Activated T-cell treated with anti-CD3 and anti-CD28 coated beads, Interleukin-2, amount 50 U/mL, for 4 hours (primary cell): ENCODE results near the gene DLG1. TPM values are rescaled to one million over a fixed set of nuclear protein-coding genes. Genes with fewer than 3 reads are reported as not detected.

ENCODE experiments used
- ATAC-seq, 2 donors: fragments of 200-7000 bp; cut with Tn5 transposase; one replicate each; pipeline ENCODE4 v1.10.0; 2021
- DNase-seq: peaks from one replicate; pipeline ENCODE4 v3.0.0-alpha.2; 2020
- H3K27me3 Mint-ChIP-seq: one replicate; pipeline ENCODE4 v1.8.0; 2021; ENCODE audit warnings: low read depth, mixed read lengths
- H3K36me3 Mint-ChIP-seq: one replicate; pipeline ENCODE4 v1.8.0; 2022; ENCODE audit warnings: mixed read lengths; ENCODE audit not compliant: insufficient read depth
- H3K4me1 Mint-ChIP-seq: one replicate; pipeline ENCODE4 v1.8.0; 2021; ENCODE audit warnings: low read depth, mixed read lengths
- H3K4me3 Mint-ChIP-seq: one replicate; pipeline ENCODE4 v1.8.0; 2021; ENCODE audit warnings: mild to moderate bottlenecking, moderate library complexity, mixed read lengths
- H3K9me3 Mint-ChIP-seq: one replicate; pipeline ENCODE4 v1.8.0; 2021; ENCODE audit warnings: mixed read lengths
- total RNA-seq, 3 donors: library from RNA; stranded (reverse); gene quantifications; one replicate each; pipeline ENCODE4 v1.2.1, GENCODE V29; 2021

The DLG1 gene
- 10 to 100 TPM; 42.3 to 44.3 (median 44.3) TPM for total RNA-seq

GRCh38 chr3:197298341-197298944 lies at the start of gene DLG1:
Gene DLG1, minus strand, starts transcription at chr3:197298612. Its CDS starts 1,408 bp downstream, at chr3:197297204.
- H3K9me3 Mint-ChIP-seq, result no peaks in the 10 kb centered on the region
- DNase-seq, result peak; percentile 81
- peaks cover 22% of the 10 kb centered on the region for H3K4me1 Mint-ChIP-seq
- H3K4me3 Mint-ChIP-seq, result peak within 1 kb of the TSS; percentile 97
- H3K27me3 Mint-ChIP-seq, result peaks cover 16% of the 10 kb centered on the region
- peaks cover 3% of the 10 kb centered on the region for H3K36me3 Mint-ChIP-seq
- ATAC-seq, result peak; percentile 79 to 81

DNA sequence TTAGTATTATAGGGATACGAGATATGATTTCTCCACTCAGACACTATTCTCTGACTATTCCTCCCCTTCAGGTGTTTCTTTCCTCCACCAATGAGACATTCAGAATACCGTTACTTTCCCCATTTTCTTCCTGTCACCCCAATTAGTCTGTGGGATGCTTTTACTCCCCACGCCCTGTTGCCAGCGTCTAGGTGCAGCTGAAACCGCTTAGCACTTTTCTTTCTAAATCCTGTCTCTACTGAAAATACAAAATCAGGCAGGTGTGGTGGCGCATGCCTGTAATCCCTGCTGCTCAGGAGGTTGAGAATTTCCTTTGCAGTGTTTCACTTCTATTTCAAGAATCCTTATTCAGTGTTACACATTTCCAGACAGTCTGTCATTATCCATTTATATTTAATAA lies 49.6 kb upstream of the DLG1 start:
- no peak for ATAC-seq
- Mint-ChIP-seq H3K4me1 (no peaks in the 10 kb centered on the region), H3K9me3 (no peaks in the 10 kb centered on the region), H3K36me3 (no peaks in the 10 kb centered on the region), H3K27me3 (peaks cover 7% of the 10 kb centered on the region), H3K4me3 (no peak overlapping the region)
- no peak for DNase-seq

DNA sequence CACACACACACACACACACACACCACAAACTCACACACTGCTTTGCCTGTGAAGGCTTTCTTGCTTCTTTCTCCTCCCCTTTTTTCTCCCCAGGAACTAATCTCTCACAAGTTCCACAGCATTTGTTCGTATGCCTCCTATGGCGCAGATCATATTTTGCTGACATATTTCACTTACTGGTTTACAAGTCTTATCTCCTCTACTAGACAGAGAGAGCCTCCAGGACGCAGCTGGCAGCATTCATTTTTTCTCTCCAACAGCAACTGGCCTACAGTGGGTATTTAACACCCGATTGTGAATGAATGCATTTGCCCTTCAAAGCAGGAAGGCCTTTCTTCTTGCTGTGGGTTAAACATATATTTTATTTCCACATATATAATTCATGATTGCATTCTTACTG lies 47.0 kb upstream of the DLG1 start:
- no peak overlapping the region for H3K4me3 Mint-ChIP-seq
- no peaks in the 10 kb centered on the region for H3K4me1 Mint-ChIP-seq
- ATAC-seq (no peak), DNase-seq (no peak)
- H3K27me3 Mint-ChIP-seq, result peaks cover 3% of the 10 kb centered on the region
- no peaks in the 10 kb centered on the region for H3K36me3 Mint-ChIP-seq
- no peaks in the 10 kb centered on the region for H3K9me3 Mint-ChIP-seq

- H3K4me1 Mint-ChIP-seq, result no peaks in the 10 kb centered on the region
- DNase-seq, result no peak
- no peaks in the 10 kb centered on the region for H3K36me3 Mint-ChIP-seq
- no peaks in the 10 kb centered on the region for H3K9me3 Mint-ChIP-seq
- no peak for ATAC-seq
- H3K4me3 Mint-ChIP-seq, result no peak overlapping the region
- peaks cover 2% of the 10 kb centered on the region for H3K27me3 Mint-ChIP-seq
Measured at GRCh38 chr3:197344582-197345318, 46.3 kb upstream of the DLG1 start.

GRCh38 chr3:197343656-197344408 lies 45.4 kb upstream of the DLG1 start:
- H3K4me1 Mint-ChIP-seq, result no peaks in the 10 kb centered on the region
- no peak for ATAC-seq
- no peaks in the 10 kb centered on the region for H3K36me3 Mint-ChIP-seq
- no peaks in the 10 kb centered on the region for H3K9me3 Mint-ChIP-seq
- no peaks in the 10 kb centered on the region for H3K27me3 Mint-ChIP-seq
- H3K4me3 Mint-ChIP-seq, result no peak overlapping the region
- DNase-seq, result no peak

- Mint-ChIP-seq H3K27me3 (no peaks in the 10 kb centered on the region), H3K9me3 (no peaks in the 10 kb centered on the region), H3K36me3 (no peaks in the 10 kb centered on the region), H3K4me3 (no peak overlapping the region), H3K4me1 (no peaks in the 10 kb centered on the region)
- DNase-seq (no peak), ATAC-seq (no peak)
Measured at GRCh38 chr3:197343111-197343510, 44.7 kb upstream of the DLG1 start.

DNA sequence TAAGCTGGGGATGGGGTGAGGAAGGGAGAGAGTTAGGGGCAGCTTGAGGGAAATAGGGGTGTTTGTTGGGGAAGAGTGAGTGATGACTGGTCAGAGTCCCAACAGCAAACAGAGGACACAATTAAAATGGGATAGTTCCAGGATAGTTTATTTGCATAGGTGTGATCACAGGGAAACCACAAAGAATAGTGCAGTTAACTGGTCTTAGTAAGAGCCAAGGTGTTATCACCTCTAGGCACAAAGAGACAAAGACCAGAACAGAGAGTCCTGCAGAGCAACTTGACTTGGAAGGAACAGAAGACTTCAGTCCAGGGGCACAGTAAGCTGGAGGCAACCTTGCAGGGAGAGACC lies 42.1 kb upstream of the DLG1 start:
- H3K4me1 Mint-ChIP-seq, result no peaks in the 10 kb centered on the region
- H3K27me3 Mint-ChIP-seq, result no peaks in the 10 kb centered on the region
- ATAC-seq (no peak), DNase-seq (no peak)
- no peak overlapping the region for H3K4me3 Mint-ChIP-seq
- H3K9me3 Mint-ChIP-seq, result no peaks in the 10 kb centered on the region
- H3K36me3 Mint-ChIP-seq, result no peaks in the 10 kb centered on the region

DNA sequence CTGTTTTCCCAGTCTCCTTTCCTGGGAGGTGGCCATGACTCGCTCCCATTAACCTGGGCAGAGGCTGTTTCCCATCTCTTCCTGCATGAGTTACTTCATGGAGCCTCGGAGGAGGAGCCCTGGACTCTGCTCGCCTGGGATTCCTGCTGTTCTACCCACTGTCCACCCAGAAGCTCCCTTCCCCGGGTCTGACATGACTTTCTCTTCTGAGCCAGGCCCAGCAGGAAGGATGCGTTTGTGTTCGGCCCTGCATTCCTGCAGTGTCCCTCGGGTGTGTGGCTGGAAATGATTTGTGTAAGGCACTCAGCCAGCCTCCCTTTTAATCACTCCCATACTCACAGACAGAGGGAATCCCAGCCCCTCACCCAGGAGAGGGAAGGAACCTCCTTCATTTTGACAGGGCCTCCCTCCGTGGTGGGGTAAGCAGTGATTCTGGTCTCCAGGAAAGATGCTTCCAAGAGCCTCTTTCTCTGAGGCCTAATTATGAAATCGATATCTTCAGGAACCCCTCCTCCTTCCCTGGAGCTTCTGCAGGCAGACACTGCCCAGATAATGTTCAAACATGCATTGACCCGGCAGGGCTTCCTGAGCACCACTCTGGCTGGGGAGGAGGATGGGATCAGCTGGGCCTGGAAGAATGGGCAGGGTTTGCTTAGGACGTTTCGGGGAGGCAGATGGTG lies 41.6 kb upstream of the DLG1 start:
- no peaks in the 10 kb centered on the region for H3K4me1 Mint-ChIP-seq
- H3K4me3 Mint-ChIP-seq, result no peak overlapping the region
- H3K36me3 Mint-ChIP-seq, result no peaks in the 10 kb centered on the region
- DNase-seq, result no peak
- no peaks in the 10 kb centered on the region for H3K27me3 Mint-ChIP-seq
- H3K9me3 Mint-ChIP-seq, result no peaks in the 10 kb centered on the region
- no peak for ATAC-seq

DNA sequence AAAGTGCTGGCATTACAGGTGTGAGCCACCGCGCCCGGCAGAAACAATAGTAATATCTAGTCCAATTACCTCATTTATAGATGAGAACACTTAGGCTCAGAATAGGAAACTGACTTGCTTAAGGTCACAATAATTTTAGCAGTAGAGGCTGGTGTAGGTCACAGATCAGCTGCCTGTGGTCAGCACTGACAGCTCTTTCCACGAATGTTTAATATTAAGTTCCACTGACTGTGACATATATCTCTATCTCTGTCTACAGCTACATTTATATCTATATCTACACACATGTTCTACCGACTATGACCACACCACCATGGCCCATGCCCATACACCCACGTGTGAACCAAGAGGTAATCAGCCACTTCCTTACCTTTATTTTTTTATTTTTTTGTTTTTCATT lies 40.2 kb upstream of the DLG1 start:
- H3K4me1 Mint-ChIP-seq, result no peaks in the 10 kb centered on the region
- H3K36me3 Mint-ChIP-seq, result no peaks in the 10 kb centered on the region
- no peaks in the 10 kb centered on the region for H3K9me3 Mint-ChIP-seq
- no peak for ATAC-seq
- H3K4me3 Mint-ChIP-seq, result no peak overlapping the region
- DNase-seq, result no peak
- H3K27me3 Mint-ChIP-seq, result no peaks in the 10 kb centered on the region

DNA sequence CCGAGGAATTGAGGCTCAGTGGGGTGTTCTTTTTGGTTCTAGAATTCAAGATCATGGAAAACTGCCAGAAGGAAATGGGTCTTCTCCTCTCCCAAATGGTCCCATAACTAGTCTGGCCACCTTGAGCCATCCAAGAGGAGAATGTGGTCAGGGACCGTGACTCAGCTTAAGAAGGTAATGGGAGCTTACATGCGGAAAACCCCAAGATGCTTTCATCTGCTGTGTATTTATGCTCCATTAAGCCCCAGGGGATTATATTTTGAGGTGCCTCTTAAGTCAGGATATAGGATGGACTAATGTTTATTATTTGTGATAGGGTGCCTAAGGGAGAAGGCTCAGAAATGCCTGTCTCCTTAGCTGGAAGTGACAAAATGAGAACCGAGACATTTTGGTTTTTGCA lies 39.2 kb upstream of the DLG1 start:
- no peak overlapping the region for H3K4me3 Mint-ChIP-seq
- H3K36me3 Mint-ChIP-seq, result no peaks in the 10 kb centered on the region
- H3K9me3 Mint-ChIP-seq, result no peaks in the 10 kb centered on the region
- ATAC-seq (no peak), DNase-seq (no peak)
- no peaks in the 10 kb centered on the region for H3K4me1 Mint-ChIP-seq
- H3K27me3 Mint-ChIP-seq, result no peaks in the 10 kb centered on the region

- Mint-ChIP-seq H3K36me3 (no peaks in the 10 kb centered on the region), H3K9me3 (no peaks in the 10 kb centered on the region), H3K27me3 (no peaks in the 10 kb centered on the region), H3K4me3 (no peak overlapping the region), H3K4me1 (no peaks in the 10 kb centered on the region)
- no peak for ATAC-seq
- DNase-seq, result no peak
Measured at GRCh38 chr3:197337214-197337613, 38.8 kb upstream of the DLG1 start.

- Mint-ChIP-seq H3K4me1 (no peaks in the 10 kb centered on the region), H3K9me3 (no peaks in the 10 kb centered on the region)
- DNase-seq, result no peak
Measured at GRCh38 chr3:197336348-197336747, 37.9 kb upstream of the DLG1 start.

DNA sequence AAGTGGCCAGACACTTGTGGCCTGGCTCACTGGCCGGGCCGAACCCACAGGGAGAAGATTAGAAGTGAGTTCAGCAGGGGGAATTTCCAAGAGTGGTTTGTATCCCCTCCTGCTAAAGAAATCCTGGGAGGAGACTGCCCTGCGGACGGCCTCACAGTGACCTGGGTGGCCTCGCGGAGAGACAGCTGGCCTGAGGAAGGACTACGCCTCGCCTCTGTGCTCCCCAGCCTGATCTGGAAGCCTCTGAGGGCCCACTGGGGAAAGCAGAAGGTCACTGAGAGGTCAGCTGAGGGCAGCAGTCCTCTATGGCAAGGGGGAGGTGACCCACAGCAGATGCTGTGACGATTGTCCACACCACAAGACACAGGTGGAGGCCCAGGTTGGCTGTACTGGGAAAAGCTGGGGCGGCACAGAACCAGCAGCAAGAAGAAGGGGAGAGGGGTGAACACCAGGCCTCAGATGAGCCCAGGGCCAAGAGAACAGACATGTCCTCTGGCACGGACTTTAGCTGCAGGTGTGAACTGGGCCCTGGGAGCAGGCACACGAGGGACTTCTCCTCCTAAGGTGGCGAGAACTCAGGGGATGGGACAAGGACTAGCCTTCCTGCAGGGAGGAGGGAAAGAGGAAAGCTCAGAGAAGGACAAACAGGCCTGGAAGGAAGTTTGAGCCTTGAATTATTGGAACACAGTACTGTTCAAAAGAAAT lies 37.2 kb upstream of the DLG1 start:
- no peaks in the 10 kb centered on the region for H3K4me1 Mint-ChIP-seq

More at GRCh38 chr3:197336348-197336747, 37.9 kb upstream of the DLG1 start:
- Mint-ChIP-seq H3K4me3 (no peak overlapping the region), H3K36me3 (no peaks in the 10 kb centered on the region), H3K27me3 (peaks cover 4% of the 10 kb centered on the region)
- ATAC-seq, result no peak

More for the DNA sequence above, 37.2 kb upstream of the DLG1 start:
- DNase-seq, result no peak
- Mint-ChIP-seq H3K4me3 (no peak overlapping the region), H3K27me3 (peaks cover 7% of the 10 kb centered on the region), H3K9me3 (no peaks in the 10 kb centered on the region), H3K36me3 (no peaks in the 10 kb centered on the region)
- ATAC-seq, result no peak
